GM19043 (cell line): ENCODE data around the gene IFNAR2.
"Not testable (repeated sequence)": the region's sequence is repeated elsewhere in the genome, so short reads cannot be mapped to it uniquely, and the experiment has no call there.

ENCODE experiments used
- ATAC-seq: cut with Tn5 transposase; IDR thresholded peaks from one replicate; pipeline ENCODE4 v1.9.1; 2021; ENCODE audit warnings: low read depth; ENCODE audit not compliant: unreplicated experiment

The IFNAR2 gene

DNA sequence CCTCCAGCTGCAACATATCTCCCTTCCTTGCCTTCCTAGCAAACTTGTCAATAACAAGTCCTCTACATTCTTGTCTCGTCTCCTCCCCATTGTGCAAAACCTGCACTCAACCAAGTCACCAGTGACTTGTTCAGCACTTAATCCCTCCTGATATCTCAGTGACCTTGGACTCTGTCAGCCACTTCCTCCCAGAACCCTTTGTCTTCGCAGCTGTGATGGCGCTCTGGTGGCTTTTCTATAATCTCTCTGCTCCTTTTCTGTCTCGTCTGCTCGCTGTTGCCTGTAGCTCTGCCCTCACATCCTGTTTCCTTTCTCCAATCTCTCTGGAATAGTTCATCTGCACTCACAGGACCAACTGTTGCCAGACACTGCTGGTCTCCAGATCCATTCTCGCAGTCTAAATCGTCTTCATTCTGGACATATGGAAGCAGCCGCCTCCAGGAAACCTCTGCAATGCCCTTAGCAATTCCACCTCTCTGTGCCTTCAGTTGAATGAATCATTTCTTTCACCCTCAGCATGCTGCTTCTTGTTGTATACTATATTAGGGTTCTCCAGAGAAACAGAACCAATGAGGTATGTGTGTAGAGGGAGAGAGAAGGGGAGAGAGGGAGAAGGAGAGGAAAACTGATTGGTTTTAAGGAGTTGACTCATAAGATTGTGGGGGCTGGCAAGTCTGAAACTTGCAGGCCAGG lies 17.4 kb upstream of the IFNAR2 start:
- no peak for ATAC-seq

DNA sequence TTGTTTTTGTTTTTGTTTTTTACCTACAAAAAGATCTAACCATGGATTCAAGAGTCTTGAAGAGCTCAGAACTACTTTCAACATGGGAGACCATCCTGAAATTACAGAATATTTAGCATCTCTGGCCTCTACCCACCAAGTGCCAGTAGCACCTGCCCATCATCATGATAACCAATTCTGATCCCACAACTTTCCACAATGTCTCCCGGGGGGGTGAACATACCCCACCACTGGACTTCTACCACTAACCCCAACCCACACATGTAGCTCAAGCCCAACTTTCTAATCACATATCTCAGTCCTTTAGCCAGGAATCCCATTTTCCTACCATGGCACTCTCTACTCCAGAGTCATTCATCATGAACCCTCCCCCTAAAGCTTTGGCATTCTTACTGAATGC lies 15.7 kb upstream of the IFNAR2 start:
- ATAC-seq: no peak

DNA sequence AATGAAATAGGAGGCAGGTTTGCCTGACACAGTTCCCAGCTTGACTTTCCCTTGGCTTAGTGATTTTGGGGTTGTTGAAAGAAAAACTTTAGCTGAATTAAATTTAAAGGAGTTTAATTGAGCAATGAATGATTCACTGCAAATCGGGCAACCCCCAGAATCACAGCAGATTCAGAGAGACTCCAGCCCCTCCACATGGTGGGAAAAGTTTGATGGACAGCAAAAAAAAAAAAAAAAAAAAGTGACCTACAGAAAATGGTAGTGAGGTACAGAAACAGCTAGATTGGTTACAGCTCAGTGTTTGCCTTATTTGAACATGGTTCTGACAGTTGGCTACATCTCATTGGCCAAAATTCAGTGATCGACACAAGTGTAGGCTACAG lies 12.6 kb upstream of the IFNAR2 start:
- no peak for ATAC-seq

DNA sequence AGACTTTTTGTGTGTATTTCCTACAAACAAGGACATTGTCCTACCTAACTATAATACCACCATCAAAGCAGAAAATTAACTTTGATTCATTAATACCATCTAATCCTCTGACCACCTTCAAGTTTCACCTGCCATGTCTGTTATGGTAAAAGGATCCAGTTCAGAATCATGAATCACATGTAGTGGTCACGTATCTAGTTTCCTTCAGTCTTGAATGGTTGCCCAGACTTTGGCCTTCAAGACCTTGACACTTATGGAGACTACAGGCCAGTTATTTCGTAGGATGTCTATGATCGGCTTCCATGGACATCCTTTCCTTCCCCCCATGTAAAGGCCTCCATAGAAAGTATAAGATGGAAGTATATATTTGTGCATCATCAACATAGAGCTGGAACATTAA lies 10.4 kb upstream of the IFNAR2 start:
- no peak for ATAC-seq

DNA sequence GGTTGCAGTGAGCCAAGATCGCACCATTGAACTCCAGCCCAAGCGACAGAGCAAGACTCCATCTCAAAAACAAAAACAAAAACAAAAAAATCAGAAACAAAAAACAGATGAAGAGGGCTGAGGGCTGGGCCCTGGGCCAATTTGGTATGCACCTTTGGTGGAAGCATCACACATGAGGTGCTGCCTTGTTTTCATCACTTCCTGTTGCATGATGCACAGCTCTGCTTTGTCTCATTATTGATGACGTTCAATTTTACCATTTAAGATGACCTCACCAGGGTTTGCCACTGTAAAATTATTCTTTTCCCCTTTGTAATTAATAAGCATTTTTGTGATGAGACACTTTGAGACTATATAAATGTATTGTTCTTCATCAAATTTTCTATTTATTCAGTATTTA lies 9.8 kb upstream of the IFNAR2 start:
- ATAC-seq: no peak

DNA sequence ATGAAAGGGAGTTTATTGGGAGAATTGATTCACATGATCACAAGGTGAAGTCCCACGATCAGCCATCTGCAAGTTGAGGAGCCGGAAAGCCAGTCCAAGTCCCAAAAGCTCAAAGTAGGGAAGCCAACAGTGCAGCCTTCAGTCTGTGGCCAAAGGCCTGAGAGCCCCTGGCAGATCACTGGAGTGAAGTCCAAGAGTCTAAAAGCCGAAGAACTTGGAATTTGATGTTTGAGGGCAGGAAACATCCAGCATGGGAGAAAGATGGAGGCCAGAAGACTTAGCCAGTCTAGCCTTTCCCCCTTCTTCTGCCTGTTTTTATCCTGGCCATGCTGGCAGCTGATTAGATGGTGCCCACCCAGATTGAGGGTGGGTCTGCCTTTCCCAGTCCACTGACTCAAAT lies 4.4 kb upstream of the IFNAR2 start:
- not testable (repeated sequence) for ATAC-seq

DNA sequence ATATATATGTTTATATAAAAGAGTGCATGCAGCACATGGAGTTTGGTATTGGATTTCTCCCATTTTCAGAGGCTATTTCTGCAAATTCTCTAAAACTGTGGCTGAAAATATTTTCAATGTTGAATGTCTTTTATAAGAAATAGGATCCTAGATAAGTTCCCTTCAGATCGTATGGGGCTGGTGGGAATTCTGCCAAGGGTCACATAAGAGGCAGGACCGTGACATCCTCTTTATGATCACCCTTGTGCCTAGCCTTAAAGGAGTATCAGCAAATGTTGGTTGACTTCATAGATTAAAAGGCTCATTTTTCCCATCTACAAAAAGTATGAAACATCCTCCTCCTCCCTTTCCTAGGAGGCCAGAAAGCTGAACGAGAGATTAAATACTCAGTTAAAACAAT lies 1.3 kb upstream of the IFNAR2 start:
- ATAC-seq: no peak

DNA sequence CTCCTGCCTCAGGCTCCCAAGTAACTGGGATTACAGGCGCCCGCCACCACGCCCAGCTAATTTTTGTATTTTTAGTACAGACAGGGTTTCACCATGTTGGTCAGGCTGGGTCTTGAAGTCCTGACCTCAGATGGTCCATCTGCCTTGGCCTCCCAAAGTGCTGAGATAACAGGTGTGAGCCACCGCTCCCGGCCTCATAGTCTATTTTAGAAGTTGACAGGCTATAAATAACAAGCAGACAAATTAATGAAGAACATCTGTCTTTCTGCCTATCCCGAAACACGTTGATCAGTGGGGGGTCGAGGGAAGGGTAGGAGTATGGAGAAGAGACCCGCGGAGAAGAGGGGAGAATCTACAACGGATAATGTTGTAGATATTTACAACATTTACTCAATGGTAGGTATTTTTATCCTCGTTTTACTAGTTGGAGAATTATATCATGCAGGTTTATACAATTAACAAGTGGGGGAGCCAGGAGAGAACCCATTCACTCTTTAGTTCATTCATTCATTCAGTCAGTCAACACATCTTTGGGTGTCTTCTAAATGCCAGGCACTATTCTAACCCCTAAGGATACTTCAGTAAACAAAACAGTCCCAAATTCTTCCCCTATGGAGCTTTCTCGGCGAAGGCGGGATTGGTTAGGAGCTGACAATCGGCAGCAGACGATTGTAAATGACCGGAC lies 497 bp upstream of the IFNAR2 start:
- ATAC-seq: no peak

DNA sequence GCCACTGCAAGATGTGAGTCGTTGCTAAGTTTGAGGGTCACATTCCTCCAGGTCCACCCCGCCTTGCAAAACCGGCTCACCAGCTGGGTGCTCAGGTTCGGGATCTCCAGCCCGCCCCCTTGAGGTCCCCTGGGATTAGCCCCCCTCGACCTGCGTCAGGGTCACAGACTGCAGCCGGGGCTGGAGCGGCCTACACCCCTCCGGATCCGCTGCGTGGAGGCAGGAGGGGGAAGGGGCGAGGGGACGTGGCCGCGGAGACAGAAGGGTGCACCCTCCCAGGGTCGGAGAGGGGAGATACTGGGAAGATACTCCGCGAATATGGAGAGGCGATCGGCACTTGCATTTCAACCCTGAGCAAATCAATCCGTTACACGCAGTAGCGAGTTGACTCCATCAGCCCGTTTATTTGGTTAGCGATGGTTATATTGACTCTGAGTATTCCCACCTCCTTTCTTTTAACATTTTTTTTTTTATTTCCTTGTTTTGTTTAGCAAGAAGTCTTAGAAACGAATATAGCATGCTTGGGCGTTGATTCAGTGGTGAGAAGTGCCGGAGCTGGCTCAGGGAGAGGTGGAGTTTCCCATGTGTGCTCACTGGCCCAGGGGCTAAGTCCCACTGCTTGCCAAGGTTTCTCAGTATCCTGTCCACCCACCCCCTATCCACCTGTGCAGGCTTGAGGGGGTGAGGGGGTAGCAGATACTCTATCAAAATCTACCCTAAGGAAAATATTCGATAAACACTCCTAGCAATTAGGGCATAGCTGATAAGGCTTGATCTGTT lies 997 bp downstream of the IFNAR2 start:
- ATAC-seq: peak; percentile 25

DNA sequence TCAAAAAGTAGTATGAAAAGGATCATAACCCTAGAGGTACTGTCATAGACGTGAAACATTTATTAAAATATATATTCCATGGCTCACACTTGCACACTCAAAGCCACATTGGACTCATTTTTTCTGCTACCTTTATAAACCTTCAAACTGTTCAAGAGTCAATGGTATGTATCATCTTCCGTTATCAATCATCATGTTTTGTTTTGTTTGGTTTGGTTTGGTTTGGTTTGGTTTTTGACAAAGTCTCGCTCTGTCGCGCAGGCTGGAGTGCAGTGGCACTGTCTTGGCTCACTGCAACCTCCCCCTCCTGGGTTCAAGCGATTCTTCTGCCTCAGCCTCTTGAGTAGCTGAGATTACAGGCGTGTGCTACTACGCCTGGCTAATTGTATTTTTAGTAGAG lies 1.8 kb downstream of the IFNAR2 start:
- no peak for ATAC-seq

DNA sequence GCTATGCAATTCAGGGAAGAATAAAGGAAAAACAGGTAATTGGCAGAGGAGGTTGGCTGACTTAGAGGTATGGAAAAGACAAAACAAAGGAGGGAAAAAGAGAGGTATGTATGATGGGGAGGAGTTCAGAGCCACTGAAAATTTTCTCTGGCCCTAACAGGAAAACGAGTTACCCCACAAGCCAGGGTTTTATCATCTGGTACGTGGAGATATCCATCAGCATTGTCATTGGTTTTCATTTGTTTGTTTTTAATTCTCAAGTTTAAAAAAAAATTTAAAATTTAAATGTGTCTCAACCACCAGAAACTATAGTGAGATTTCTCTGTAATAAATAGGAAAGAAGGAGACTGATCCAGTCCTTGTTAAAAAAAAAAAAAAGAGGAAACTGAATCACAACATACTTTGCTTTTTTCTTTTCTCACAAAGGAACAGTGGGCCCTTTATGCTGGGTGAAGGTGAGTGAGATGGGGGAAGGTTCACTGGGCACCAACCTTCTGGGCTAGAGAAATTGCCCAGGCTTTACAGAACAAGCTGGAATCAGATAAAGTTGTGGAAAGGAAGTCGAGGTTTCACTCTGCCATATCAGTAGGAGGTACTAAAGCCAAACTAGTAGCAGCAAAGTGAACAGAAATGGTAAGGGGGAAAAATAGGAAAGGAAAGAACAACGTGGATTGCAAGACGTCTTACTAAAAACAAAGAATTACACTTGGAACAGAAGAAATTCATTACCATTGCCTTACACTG lies 2.7 kb downstream of the IFNAR2 start:
- ATAC-seq: no peak

DNA sequence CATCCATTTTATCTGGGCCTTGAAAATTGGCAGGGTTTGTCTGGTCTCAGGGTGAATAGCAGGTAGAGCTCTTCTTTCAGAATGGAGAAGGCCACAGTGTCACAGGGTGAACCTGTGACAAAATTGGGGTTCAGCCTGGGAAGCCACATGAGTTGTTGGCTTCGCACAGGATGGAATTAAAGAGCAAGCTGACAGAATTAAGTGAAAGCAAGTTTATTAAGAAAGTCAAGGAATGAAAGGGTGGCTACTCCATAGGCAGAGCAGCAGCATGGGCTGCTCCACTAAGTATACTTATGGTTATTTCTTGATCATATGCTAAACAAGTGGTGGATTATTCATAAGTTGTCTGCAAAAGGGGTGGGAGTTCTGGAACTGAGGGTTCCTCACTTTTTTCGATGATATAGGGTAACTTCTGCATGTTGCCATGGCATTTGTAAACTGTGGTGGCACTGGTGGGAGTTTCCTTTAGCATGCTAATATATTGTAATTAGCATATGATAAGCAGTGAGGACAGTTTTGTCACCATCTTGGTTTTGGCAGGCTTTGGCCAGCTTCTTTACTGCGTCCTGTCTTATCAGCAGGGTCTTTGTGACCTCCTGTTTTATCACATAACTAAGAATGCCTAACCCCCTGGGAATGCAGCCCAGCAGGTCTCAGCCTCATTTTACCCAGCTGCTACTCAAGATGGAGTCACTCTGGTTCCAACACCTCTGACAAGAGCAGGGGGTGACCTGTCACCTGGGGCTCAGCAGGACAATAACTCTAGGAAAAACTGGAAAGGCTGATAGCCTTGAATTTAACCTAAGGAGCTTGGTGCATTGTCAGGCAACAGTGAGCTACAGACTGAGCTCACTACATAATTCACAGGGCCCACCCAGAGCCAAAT lies 5.1 kb downstream of the IFNAR2 start:
- no peak for ATAC-seq

DNA sequence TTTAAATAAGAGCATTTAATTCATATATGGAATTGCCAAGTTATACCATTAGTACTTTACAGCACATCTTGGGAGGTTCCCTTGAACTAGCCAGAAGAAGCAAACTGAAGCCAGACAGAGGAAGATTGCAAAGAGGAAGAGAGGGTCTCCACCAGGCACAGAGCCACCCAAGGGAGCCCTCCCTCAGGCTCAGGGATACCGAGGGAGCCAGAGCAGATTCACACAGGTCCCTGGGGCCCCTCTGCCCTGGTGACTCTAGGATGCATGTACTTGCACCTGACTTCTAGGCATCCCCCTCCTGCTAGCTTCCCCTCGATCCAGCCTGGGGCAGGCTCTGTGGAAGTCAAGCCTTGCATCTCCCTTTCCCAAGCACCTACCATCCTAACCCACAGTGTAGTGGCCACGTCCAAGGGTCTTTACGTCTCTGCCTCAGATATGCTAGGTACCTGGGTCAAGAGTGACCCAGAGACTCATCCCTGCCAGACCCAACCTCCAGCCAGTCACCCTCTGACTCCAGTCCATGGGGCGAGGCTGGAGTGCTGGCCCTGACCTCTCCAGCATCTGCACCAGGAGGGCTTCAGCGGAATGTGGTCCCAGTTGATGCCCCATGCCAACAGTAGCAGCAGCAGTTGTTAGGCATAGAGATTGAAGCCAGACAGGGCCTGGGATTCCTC lies 6.4 kb downstream of the IFNAR2 start:
- ATAC-seq: no peak

DNA sequence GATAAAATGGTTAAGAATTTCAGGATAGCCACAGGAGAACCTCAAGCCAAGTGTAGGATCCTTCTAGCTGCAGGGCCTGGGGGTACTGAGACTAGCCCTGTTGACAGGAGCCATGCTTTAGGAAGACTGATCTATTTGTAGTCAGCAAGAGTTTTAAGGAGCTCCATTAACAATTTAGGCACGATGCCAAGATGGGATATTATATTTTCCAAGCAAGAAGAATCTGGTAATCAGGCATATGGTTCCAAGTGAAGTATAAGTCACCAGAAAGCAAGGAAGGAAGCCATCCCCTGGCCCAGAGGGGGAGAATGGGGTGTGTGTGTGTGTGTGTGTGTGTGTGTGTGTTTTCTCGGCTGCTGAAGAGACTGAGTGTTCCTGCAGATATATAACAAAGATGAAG lies 7.0 kb downstream of the IFNAR2 start:
- ATAC-seq: no peak

DNA sequence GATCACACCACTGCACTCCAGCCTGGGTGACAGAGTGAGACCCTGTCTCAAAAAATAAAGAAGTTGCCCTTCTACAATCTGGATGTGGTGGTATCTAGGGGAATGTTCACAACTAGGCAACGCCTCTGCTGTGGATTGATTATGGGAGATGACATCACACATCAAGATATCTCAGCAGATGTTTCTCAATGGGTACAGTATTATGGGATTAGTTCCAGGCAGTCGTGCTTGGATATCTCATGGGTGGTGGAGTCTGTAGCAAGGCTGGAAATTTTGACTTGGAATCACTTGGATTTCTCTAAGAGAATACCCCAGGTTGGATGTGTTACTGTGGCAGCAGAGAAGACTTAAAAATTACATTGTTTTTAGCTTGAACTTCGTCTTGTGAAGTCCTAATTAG lies 7.7 kb downstream of the IFNAR2 start:
- no peak for ATAC-seq

DNA sequence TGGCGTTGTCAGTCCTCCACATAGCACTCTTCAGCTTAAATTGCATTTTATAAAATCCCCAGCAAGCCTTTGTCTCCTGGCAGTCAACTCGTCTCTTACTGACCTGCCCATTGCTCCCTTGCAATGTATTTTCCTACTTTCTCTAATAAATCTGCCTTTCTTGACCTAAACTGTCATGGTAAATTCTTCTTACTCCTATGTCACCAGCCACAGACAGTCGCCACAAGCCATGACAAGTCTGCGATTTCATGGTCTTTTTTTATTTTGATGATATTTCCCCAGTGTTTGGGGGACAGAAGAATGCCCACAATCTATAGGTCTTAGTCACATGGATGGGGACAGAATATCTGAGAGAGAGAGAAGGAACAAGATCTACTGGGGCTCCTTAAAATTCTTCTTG lies 8.4 kb downstream of the IFNAR2 start:
- no peak for ATAC-seq

DNA sequence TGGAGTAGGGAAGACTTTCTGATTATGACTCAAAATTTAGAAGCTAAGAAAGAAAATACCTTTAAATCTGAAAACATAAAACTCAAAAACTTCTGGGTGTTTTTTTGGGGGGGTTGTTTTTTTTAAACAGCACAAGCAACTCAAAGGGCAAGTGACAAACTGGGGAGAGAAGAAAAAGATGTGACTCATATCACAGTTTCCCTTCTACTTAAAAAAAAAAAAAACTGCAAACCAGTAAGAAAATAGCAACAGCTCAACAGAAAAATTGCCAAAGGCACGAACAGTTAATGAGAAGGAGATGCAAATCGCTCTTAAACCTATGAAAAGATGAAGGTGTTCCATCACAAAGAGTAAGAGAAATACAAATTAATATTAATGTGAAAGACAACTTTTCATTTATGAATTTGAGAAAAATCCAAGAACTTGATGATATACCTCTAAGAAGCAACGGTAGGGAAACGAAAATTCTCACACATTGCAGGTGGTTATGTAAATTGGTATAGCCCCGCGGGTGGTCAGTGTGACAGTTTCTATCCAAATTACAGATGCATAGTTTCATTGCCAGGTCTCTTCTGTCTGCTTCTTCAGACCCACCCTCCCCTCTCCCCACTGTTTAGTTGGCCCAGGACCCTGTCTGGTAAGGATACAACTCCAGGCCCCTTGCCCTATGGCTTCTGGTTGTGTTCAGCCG lies 9.0 kb downstream of the IFNAR2 start:
- ATAC-seq: peak; percentile 78

DNA sequence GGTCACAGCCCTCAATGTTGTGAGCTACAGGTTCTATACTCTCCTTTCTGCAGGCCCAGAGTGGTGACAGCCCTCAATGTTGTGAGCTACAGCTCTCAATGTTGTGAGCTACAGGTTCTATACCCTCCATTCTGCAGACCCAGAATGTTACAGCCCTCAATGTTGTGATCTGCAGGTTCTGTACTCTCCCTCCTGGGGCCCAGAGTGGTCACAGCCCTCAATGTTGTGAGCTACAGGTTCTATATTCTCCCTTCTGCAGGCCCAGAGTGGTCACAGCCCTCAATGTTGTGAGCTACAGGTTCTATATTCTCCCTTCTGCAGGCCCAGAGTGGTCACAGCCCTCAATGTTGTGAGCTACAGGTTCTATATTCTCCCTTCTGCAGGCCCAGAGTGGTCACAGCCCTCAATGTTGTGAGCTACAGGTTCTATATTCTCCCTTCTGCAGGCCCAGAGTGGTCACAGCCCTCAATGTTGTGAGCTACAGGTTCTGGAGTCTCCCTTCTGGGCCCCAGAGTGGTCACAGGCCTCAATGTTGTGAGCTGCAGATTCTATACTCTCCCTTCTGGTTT lies 9.9 kb downstream of the IFNAR2 start:
- ATAC-seq: not testable (repeated sequence)

DNA sequence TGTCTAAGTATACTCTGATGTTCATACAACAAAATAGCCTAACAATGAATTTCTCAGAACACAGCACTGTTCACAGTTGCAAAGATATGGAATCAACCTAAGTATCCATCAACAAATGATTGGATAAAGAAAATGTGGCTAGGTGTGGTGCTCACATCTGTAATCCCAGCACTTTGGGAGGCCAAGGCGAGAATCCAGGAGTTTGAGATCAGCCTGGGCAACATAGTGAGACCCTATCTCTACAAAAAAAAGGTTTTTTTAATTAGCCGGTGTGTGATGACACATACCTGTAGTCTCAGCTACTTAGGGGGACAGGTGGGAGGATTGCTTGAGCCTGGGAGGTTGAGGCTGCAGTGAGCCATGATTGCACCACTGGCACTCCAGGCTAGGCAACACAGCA lies 10.7 kb downstream of the IFNAR2 start:
- ATAC-seq: no peak
